NOMO-1 treated with dmso at 0.1 percent for 144 hours (cell line): Measurements from ENCODE around the gene RAB28.

Source experiments
- DNase-seq: peaks from one replicate; lab custom pipeline; 2025; ENCODE audit not compliant: unreplicated experiment; lab: John Stamatoyannopoulos, UW

The RAB28 gene

DNA sequence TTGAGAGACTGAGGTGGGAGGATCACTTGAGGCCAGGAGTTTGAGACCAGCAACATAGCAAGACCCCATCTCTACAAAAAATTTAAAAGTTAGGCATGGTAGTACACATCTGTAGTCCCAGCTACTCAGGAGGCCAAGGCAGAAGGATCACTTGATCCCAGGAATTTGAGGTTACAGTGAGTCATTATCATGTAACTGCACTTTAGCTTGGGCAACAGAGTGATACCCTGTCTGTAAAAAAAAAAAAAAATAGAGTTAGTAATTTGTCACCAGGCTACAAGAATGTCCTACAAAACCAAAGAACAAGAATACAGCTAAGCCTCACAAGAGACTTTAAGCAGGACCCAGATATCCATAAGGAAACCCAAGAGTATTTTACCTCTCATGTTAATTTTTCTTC is 27.0 kb upstream of the RAB28 start:
- DNase-seq = no peak

DNA sequence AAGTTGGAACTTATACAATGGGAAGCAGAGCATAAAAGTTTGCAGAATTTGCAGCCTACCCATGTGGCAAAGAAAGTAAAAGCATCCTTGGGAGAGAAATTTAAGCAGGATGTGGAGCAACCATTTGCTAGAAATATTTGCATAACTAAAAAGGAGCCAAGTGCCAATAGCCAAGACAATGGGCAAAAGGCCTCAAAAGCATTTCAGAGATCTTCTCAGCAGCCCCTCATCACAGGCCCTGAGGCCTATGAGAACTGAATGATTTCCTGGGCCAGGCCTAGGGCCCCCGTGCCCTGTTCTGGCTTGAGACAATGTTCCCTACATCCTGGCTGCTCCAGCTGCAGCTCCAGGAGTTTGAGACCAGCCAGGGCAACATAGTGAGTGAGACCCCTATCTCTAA is 25.3 kb upstream of the RAB28 start:
- DNase-seq = no peak

DNA sequence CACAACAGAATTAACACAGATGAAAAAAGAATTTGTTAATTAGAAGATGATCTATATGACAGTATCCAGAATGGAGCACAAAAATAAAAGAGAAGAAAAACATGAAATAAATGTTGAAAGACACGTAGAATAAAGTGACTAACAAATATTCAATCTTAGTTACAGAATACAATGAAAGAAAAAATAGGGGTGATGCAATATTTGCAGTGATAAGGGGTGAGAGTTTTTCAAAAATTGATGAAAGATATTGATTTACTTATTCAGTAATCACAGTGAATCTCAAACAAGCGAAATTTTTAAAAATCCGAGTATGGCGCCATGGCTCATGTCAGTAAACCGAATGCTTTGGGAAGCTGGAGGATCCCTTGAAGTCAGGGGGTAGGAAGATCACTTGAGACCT is 20.2 kb upstream of the RAB28 start:
- no peak for DNase-seq

DNA sequence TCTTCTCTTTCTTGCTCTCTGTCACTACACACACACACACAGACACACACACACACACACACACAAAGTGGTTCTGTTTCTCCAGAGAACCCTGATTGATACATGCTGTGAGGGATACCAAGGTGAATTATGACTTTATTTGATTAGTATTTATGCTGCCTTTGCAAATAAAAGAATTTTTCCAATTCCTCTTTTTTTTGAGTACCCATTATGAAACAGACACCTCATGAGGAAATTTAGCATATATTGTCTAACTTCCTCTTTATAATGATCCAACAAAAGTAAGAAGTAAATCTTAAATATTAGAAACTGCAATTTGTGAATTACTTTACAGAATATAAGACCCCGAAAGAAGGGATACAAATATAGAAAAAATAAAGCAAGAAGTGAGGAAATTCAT is 14.3 kb upstream of the RAB28 start:
- no peak for DNase-seq

DNA sequence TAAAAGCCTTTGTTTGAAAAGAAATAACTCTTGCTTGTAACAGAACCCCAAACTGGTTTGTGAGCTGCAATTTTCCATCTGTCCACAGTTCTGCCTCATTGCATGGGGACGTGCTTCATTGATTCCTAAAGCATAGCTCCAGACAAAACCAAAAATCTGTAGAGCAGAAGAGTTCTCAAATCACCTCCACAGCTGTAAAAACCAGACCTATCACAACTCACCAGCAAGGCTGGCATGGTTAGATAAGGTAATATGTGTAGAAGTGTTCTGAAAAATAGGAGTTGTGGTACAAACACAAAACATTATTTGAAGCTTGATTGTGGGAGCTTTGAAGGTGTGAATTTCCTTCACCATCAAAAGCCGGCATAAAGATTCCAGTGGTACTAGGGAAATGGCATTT is 12.5 kb upstream of the RAB28 start:
- no peak for DNase-seq

DNA sequence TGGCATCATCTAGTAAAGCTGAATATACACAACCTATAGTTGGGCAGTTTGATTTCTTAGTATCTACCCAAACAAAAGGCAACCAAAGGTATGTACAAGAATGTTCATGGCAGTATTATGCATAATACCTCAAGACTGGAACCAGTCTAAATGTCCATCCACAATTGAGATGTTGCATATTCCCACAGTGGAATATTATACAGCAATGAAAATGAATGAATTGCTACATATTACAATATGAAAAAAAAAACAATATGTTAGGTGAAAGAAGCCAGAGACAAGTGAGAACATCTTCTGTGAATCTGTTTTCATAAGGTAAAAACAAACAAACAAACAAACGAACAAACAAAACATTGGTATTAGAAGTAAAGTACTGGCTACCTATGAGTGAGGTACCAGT is 11.6 kb upstream of the RAB28 start:
- DNase-seq = no peak

DNA sequence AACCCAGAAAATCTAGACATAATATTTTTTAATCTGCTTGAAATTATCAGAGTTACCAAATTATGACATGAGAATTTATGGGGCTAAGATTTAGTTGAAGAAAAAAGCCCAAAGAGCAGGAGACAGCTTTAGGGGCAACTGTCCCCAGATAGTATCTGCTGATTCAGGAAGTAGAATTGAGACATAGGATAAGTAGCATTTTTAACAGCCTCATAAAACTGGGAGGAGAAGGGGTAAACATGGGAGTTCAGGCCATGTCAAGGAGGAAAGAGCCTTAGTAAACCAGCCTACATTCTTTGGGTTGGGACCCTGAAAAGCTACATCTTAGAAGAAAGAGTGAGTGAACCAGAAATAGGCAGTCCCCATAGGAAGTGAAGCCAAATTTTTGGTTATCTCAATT is 9.7 kb upstream of the RAB28 start:
- no peak for DNase-seq

DNA sequence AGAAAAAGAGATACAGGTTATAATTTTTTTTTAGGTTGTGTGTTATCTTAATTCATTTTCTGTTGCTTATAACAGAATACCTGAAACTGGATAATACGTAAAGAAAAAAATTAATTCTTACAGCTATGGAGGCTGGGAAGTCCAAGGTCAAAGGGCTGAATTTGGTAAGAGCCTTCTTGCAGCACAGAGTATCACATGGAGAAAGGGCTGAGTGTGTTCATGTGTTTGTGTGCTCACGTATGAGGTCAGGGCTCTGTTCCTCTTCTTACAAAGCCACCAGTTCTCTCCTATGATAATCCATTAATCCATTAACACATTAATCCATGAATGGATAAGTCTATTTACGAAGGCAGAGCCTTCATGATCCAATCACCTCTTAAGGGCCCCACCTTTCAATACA is 8.6 kb upstream of the RAB28 start:
- no peak for DNase-seq

DNA sequence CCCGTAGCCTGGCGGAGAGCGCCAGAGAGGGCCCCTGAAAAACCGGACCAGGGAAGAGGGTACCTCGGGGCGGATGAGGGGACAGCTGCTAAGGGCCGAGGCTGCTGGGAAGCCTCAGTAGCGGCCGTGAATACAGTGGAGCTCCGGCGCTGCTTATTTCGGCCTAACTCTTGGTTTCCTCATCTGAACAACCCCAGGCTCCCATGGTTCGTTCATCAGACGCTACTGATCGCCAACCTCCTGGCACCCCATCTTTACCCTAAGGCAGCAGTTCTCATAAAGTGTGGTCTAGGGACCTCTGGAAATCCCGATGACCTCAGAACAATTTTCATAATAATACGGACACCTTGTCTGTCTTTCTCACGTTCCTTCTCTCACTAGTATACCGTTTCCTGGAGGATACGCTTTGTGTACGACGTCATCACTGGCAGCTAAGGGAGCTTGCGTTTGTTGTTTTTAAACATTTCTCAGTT is 645 bp upstream of the RAB28 start:
- DNase-seq = no peak

DNA sequence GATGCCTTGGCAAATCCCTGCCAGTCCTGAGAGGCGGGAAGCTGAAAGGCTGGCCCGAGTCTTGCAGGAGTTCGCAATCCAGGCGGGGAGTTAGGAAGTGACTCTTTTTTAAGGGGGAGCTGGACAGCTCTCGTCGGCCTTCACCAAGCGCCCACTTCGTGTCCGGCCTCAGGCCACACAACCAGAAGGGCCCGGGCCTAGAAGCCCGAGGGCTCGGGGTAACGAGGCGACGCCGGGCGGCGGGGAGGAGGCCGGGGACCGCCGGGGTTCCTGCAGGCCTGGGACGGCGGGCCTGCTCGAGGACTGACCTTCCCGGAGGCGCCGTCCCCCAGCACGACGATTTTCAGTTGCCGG is 395 bp downstream of the RAB28 start:
- DNase-seq = no peak

DNA sequence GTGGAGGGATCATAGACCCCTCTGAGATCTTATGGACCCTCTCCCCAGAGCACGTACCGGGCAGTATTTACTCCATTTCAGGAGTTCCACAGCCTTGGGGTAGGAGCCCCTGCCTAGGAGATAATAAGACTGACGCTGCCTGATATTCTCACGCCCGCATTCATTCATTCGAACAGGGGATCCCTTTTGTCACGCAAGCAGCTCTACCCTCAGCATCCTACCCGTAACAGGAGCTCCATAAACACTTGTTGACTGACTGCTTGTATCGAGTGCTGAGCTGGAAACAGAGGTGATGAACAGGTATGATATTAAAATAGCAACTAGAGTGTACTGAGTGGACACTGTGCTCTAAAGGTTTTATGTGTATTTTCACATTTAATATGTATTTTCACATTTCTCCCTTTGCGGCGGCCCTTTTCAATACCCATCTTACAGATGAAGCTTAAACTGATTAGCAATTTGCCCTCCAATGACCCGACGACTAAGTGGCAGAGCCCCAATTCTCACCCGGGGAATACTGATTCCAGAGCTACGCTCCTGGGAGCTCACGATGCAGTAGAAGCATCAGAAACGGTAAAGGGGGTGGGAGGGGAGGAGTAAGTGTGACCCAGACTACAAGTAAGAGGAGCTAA is 888 bp downstream of the RAB28 start:
- DNase-seq = no peak

DNA sequence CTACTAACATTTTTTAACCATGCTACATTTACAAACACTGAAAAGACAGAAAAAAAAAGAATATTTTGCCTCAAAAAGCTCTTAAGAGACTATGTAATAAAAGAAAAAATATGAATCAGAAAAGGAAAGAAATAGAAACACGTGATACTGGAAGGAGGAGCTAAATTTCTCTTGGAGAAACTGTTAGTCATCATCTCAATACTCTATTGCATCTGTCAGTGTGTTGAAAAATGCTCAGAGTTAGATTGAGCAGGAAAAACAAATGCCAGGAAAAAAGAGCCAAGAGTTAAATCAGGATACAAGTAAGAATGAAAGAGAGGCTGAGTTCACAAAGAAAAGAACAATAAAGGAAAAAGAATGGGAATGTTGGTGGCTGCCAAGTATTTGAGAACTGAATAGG is 2.6 kb downstream of the RAB28 start:
- DNase-seq = no peak

DNA sequence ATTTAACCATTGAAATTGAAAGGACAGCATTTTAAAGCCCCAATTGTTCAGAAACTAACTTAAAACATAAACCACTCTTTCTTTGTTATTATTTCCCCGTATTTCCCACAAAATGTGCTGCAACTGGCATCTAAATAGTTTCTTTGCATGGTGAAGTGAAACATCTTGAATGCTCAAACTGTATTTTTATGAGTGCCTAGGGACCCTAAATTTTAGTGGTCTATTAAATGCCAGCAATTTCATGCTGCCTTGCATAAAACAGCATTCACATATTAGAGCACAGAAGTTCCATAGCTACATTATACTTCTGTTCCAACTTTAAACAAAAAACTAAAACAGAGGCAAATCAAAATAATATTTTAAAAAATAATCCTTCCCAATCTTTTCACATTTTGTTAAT is 5.4 kb downstream of the RAB28 start:
- DNase-seq = no peak

DNA sequence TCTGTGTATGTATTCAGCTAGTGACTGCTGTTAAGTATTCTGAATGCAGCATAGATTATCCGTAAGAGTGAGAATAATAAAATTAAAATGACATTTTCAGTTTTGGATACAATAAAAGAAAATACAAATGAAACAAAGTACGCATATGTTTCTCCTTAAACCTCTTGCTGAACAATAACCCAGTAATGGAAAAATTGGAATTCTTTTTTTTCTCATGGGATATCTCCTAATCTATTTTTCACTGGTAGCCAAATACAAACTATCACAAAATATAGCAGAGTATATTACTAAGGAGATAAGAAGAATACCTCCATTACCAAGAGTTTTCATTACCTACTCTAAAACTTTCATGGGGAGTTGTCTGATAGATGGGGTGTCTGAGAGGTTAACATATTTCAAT is 6.0 kb downstream of the RAB28 start:
- no peak for DNase-seq

DNA sequence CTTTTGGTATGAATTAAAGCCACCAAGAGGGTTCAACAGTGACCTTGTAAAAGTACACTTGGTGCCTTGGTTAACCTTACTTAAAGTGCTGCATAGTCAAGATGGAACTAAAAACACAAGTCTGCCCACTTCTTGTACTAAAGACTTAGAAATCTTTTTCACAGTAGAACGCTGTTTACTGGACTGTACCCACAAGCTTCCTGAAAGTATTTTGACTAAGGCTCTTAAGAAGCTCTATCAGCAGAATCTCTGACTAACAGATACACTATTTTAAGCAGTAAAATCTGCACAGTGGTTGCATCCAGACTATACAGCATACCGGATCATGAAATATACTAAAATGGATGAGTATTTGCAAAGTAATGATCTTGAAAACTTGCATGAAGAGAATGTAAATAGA is 7.2 kb downstream of the RAB28 start:
- no peak for DNase-seq

DNA sequence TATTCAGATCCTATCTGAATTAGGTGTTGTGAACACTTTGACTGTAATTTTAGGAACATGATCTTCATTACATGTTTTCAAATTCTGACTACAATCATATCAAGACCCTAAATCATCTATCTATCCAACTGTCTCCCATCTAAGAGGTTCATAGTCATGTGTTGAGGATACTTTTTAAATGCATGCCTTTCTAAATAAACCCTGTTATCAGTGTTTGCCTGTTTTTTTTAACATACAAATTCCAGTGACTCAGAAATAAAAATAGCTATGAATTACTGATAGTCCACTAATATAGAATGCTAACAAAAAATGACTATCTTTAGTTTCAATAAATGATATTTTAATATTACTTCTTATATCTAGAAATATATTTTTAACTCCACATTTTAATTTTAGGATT is 8.0 kb downstream of the RAB28 start:
- DNase-seq = no peak

DNA sequence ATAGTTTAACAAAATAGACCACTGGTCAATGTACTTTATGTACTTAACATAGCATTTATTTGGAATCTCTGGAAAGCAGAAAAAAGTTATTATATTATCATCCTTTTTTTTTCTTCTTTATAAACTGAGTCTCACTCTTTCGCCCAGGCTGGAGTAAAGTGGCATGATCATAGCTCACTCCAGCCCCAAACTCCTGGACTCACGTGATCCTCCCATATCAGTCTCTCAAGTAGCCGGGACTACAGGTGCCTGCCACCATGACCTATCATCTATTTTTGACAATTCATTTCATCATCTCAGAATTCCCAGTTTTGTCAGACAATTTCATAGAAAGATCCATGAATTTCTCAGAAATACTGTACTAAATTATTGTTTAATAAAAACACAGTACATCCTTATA is 12.7 kb downstream of the RAB28 start:
- DNase-seq = no peak

DNA sequence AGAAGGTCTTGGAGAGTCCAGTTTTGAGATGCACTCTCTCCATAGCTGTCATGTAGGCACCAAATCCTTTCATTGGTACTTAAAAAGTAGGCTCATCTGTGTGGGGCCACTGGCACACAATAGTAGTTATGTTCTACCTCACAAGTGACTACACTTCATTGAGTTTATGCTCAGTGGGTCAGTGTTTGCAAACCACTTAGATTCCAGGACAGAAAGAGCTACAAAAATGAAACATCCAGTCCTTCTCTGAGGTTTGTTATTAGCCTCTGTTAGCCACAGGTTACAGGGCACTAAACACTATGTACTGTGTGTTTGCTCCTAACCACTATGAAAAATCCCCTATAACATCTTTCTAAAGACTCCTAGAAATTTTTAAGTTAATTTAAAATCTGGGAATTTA is 13.8 kb downstream of the RAB28 start:
- no peak for DNase-seq

DNA sequence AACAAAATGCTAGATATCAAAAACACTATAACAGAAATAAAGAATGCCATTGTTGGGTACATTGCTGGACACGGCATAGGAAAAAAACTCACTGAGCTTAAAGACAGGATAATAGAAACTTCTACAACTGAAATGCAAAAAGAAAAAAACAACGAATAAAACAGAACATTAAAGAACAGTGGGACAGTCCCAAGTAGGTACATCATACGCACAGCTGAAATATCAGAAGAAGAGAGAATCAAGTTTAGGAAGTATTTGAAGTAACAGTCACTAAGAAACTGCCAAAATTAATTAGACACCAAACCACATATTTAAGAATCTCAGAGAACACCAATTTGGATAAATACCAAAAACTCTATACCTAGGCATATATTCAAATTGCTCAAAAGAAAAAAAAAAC is 19.2 kb downstream of the RAB28 start:
- DNase-seq = no peak

DNA sequence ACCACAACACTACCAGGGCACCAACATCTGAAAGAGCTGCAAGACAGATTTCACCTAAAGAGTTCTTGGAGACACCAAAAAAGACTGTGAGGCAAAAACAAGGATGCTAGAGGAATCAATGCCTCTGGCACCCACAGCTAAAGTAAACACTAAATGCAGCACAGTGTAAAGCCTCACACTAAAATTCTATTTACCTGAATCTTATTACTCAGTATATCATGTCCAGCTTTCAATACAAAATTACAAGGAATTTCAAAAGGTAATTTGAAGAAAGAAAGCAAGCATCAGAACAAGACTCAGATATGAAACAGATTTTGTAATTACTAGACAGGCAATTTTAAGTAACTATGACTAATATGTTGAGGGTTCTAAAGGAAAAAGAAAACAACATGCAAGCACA is 19.6 kb downstream of the RAB28 start:
- no peak for DNase-seq

DNA sequence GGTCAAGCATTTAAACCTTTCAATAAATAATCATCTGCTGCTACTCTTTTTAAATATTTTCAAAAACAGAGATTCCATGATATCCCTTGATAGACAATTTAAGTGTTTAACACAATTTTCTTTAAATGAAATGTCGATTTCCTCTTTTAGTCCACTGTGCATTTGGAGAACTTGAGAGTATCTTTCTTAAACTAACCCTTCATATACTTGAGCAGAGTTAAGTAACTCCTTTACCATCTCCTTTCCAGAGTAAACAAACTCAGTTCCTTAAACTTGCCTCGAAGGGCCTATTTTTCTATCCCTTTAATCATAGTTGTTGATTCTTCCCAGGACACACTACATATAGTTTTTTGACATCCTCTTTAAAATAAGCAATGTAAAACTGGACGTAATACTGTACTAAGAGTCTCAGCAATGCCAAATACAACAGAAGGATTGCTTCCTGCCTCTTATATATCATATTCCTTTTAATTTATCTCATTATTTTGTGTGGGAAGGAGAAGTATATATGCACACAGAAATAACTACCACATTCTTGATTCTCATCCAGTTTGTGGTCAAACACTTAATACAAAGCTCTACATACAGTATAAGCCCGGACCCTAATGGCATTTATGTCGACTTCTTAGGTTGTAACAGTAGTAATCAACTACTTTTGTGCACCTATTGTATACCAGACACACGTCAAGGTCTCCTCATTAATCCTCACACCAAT is 22.8 kb downstream of the RAB28 start:
- no peak for DNase-seq

DNA sequence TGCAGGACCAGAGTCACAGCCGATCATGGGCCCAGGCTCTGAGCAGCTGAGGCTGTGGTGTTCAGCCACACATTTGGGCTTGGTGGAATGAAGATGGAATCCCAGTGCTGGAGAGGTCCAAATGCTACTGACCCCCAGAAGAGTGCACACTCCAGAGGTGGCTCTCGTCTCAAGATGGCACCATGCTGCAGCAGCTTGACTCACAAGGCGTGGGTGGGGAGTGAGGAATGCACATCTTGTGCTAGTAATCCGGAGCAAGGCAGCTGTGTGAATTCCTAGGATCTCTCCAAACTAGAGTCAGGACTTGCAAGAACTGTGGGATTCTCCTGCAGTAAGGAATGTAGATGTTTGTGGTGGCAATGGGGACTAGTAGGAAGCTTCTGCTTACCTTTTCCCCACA is 28.7 kb downstream of the RAB28 start:
- no peak for DNase-seq

DNA sequence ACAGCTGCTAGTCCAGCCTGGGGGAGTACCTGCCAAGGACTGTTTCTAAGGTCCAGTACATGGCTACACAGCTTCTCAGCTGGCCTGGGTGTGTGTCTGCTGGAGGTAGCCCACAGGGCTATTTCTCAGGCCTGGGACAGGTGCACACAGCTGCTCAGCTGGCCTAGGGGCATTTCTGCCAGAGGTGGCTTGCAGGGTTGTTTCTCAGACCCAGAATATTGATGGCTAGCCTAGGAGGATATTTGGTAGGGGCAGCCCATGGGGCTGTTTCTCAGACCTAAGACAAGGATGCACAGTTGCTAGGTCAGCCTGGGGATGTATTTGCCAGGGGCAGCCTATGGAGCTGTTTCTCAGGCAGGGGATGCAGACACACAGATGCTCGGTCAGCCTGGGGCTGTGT is 29.4 kb downstream of the RAB28 start:
- DNase-seq = no peak
